Peyer's patch (tissue), 4 donors: ENCODE data around the gene PNPLA8.

ENCODE experiments used
- POLR2A ChIP-seq, 2 donors: fragments of 450-650 bp; IDR thresholded peaks; one replicate each; pipeline ENCODE4 v1.5.1; 2017; ENCODE audit warnings: antibody characterized with exemption in 2 of 2, mild to moderate bottlenecking in 2 of 2, moderate library complexity in 2 of 2
- TF ChIP-seq, protein P1 (sequence below), 6 experiments: fragments of 450-650 bp in 4 of 6; fragments of 200-600 bp in 2 of 6; sonication (generic) in 1 of 6; IDR thresholded peaks; one replicate each; pipeline ENCODE4 v1.5.1; 2017 to 2019; ENCODE audit warnings: antibody characterized with exemption in 6 of 6, mild to moderate bottlenecking in 3 of 6, moderate library complexity in 1 of 6

DNA sequence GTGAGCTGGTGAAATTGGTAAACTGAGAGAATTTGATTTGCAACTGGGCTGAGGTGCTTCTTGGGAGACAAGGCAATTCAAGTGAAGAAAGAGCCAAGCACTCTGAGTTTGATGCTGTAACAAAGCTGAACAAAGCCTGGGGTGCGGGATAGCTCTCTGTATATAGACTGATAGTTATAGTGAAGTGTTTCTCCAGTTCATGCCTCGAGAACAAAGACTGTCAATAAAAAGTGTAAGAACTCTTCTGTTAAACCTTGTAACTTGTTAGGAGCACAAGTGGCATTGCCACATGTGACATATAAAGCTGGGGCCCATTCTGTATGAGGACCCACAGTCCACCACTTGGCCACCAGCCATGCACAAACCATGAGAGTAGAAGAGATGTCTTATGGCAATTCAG is 11.3 kb upstream of the PNPLA8 start:
- TF ChIP-seq, protein P1, sequence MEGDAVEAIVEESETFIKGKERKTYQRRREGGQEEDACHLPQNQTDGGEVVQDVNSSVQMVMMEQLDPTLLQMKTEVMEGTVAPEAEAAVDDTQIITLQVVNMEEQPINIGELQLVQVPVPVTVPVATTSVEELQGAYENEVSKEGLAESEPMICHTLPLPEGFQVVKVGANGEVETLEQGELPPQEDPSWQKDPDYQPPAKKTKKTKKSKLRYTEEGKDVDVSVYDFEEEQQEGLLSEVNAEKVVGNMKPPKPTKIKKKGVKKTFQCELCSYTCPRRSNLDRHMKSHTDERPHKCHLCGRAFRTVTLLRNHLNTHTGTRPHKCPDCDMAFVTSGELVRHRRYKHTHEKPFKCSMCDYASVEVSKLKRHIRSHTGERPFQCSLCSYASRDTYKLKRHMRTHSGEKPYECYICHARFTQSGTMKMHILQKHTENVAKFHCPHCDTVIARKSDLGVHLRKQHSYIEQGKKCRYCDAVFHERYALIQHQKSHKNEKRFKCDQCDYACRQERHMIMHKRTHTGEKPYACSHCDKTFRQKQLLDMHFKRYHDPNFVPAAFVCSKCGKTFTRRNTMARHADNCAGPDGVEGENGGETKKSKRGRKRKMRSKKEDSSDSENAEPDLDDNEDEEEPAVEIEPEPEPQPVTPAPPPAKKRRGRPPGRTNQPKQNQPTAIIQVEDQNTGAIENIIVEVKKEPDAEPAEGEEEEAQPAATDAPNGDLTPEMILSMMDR (IDR thresholded peaks at IDR 0.05) = no peak
- no peak for TF ChIP-seq POLR2A (IDR thresholded peaks at IDR 0.05)
